Measurements from ENCODE around the gene GPC3. TPM values are rescaled to one million over a fixed set of nuclear protein-coding genes. Genes with fewer than 3 reads are reported as not detected.

GPC3 gene
- total and polyA plus RNA-seq, 2 donors (not counting 3 experiments of a cell fraction or from before 2014, with no cell fraction given) = not detected

DNA sequence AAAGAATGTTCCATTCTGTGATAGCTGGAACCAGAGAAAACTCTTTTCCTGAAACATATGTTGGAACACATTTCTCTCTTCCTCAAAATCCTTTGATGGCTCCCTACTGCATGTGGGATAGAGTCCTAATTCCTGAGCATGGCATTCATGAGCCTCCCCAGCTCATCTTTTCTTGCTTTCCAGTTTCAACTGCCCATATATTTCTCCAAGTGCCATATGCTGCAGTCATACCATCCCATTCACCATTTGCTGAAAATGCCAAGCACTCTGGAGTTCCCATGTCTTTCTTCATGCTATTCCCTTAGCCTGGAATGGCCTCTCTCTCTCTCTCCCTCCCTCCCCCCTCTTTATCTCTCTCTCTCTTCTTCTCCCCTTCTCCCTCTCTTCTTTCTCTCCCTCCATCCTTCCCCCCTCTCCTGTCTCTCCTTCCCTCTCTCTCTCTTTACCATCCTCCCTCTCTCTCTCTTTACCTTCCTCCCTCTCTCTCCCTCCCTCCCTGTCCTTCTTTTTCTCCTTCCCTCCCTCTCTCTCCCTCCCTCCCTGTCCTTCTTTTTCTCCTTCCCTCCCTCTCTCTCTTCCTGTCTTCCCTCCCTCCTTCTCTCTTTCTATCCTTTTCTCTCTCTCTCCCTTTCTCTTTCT is 436.0 kb downstream of the GPC3 start:
- CTCF ChIA-PET = no interaction called here
- FAIRE-seq (no peak), DNase-seq (ENCODE audit: low read depth, low spot score) (no peak)
- Histone ChIP-seq H3K27me3 (ENCODE audit: control insufficient read depth in 2 of 2, insufficient read depth in 2 of 2, low read length in 2 of 2) (no peaks in the 10 kb centered on the region), H3K9ac (replicated peaks; ENCODE audit: extremely low read depth, insufficient read depth, low read length) (no peak overlapping the region), H3K9me3 (replicated peaks; ENCODE audit: control insufficient read depth, insufficient read depth, low read length) (no peaks in the 10 kb centered on the region), H3K4me1 (ENCODE audit: control insufficient read depth, extremely low read depth, insufficient read depth, low read length) (no peaks in the 10 kb centered on the region), H3K36me3 (ENCODE audit: control insufficient read depth in 2 of 2, extremely low read depth in 1 of 2, insufficient read depth in 2 of 2, low read length in 2 of 2) (no peaks in the 10 kb centered on the region), H2AFZ (ENCODE audit: low read depth, low read length) (no peak overlapping the region), H3K4me2 (ENCODE audit: insufficient read depth, low read length) (no peak overlapping the region), H4K20me1 (replicated peaks; ENCODE audit: control insufficient read depth, extremely low read depth, insufficient read depth, low read length) (no peaks in the 10 kb centered on the region), H3K27ac (ENCODE audit: insufficient read depth, low read depth, low read length) (no peak overlapping the region), H3K9me1 (replicated peaks; ENCODE audit: control insufficient read depth, extremely low read depth, insufficient read depth, low read length) (no peaks in the 10 kb centered on the region), H3K79me2 (ENCODE audit: control insufficient read depth, insufficient read depth, low read length) (no peaks in the 10 kb centered on the region), H3K4me3 (replicated peaks in 1 of 3; ENCODE audit: insufficient read depth in 1 of 3, low read depth in 1 of 3, low read length in 3 of 3) (no peak overlapping the region)
- no TSS peak for BruUV-seq (replicated peaks)
- dilution Hi-C loops (cut with MboI; ENCODE audit: extremely low pct_ligation_motif_present, low sequenced_read_pairs) = no loop called here
- TF ChIP-seq POLR2A (IDR thresholded peaks at IDR 0.05; ENCODE audit: low read depth, low read length) (no peak), POLR2AphosphoS5 (IDR thresholded peaks at IDR 0.05; ENCODE audit: insufficient read depth, low read depth, low read length) (no peak), GATA2 (IDR thresholded peaks at IDR 0.05; ENCODE audit: insufficient read depth, insufficient read length, low read depth, low read length) (no peak), JUN (IDR thresholded peaks at IDR 0.05; ENCODE audit: borderline replicate concordance, insufficient read depth, insufficient read length, low read depth) (no peak)
- TF ChIP-seq, protein P1, sequence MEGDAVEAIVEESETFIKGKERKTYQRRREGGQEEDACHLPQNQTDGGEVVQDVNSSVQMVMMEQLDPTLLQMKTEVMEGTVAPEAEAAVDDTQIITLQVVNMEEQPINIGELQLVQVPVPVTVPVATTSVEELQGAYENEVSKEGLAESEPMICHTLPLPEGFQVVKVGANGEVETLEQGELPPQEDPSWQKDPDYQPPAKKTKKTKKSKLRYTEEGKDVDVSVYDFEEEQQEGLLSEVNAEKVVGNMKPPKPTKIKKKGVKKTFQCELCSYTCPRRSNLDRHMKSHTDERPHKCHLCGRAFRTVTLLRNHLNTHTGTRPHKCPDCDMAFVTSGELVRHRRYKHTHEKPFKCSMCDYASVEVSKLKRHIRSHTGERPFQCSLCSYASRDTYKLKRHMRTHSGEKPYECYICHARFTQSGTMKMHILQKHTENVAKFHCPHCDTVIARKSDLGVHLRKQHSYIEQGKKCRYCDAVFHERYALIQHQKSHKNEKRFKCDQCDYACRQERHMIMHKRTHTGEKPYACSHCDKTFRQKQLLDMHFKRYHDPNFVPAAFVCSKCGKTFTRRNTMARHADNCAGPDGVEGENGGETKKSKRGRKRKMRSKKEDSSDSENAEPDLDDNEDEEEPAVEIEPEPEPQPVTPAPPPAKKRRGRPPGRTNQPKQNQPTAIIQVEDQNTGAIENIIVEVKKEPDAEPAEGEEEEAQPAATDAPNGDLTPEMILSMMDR (IDR thresholded peaks at IDR 0.05; ENCODE audit: extremely low read depth in 1 of 2, insufficient read depth in 1 of 2, low read depth in 1 of 2, low read length in 2 of 2) = no peak
- POLR2A ChIA-PET = no interaction called here
- intact Hi-C loops (cut with micrococcal nuclease) = no loop called here

DNA sequence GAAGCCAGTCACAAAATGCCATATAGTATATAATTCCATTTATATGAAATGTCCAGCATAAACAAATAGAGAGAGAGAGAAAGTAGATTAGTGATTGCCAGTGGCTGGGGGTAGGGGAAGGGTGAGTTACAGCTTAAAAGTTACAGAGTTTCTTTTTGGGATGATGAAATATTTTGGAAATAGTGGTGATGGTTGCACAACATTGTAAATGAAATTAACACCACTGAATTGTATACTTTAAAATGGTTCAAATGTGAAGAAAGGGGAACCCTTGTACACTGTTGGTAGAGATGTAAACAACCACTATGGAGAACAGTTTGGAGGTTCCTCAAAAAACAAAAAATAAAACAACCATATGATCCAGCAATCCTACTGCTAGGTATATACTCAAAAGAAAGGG is 439.0 kb downstream of the GPC3 start:
- ChIA-PET POLR2A (no interaction called here), CTCF (no interaction called here)
- TF ChIP-seq POLR2AphosphoS5 (IDR thresholded peaks at IDR 0.05; ENCODE audit: insufficient read depth, low read depth, low read length) (no peak), GATA2 (IDR thresholded peaks at IDR 0.05; ENCODE audit: insufficient read depth, insufficient read length, low read depth, low read length) (no peak), JUN (IDR thresholded peaks at IDR 0.05; ENCODE audit: borderline replicate concordance, insufficient read depth, insufficient read length, low read depth) (no peak), FOS (IDR thresholded peaks at IDR 0.05; ENCODE audit: borderline replicate concordance, insufficient read depth, low read length) (no peak), EZH2 (IDR thresholded peaks at IDR 0.05; ENCODE audit: borderline replicate concordance, low read depth, low read length, severe bottlenecking) (no peak), MAX (IDR thresholded peaks at IDR 0.05; ENCODE audit: insufficient read depth, insufficient read length) (no peak), POLR2A (IDR thresholded peaks at IDR 0.05; ENCODE audit: low read depth, low read length) (no peak), MYC (IDR thresholded peaks at IDR 0.05; ENCODE audit: low read depth, low read length) (no peak)
- TF ChIP-seq, protein P1 (IDR thresholded peaks at IDR 0.05; ENCODE audit: extremely low read depth in 1 of 2, insufficient read depth in 1 of 2, low read depth in 1 of 2, low read length in 2 of 2) = no peak
- Histone ChIP-seq H3K4me3 (replicated peaks in 1 of 3; ENCODE audit: insufficient read depth in 1 of 3, low read depth in 1 of 3, low read length in 3 of 3) (no peak overlapping the region), H3K9me1 (replicated peaks; ENCODE audit: control insufficient read depth, extremely low read depth, insufficient read depth, low read length) (no peaks in the 10 kb centered on the region), H2AFZ (ENCODE audit: low read depth, low read length) (no peak overlapping the region), H3K79me2 (ENCODE audit: control insufficient read depth, insufficient read depth, low read length) (no peaks in the 10 kb centered on the region), H4K20me1 (replicated peaks; ENCODE audit: control insufficient read depth, extremely low read depth, insufficient read depth, low read length) (no peaks in the 10 kb centered on the region), H3K4me2 (ENCODE audit: insufficient read depth, low read length) (no peak overlapping the region), H3K27me3 (ENCODE audit: control insufficient read depth in 2 of 2, insufficient read depth in 2 of 2, low read length in 2 of 2) (no peaks in the 10 kb centered on the region), H3K36me3 (ENCODE audit: control insufficient read depth in 2 of 2, extremely low read depth in 1 of 2, insufficient read depth in 2 of 2, low read length in 2 of 2) (no peaks in the 10 kb centered on the region), H3K4me1 (ENCODE audit: control insufficient read depth, extremely low read depth, insufficient read depth, low read length) (no peaks in the 10 kb centered on the region), H3K9me3 (replicated peaks; ENCODE audit: control insufficient read depth, insufficient read depth, low read length) (no peaks in the 10 kb centered on the region), H3K27ac (ENCODE audit: insufficient read depth, low read depth, low read length) (no peak overlapping the region), H3K9ac (replicated peaks; ENCODE audit: extremely low read depth, insufficient read depth, low read length) (no peak overlapping the region)
- no peak for FAIRE-seq
- BruUV-seq (replicated peaks) = no TSS peak
- intact Hi-C loops (cut with micrococcal nuclease) (no loop called here), dilution Hi-C loops (cut with MboI; ENCODE audit: extremely low pct_ligation_motif_present, low sequenced_read_pairs) (no loop called here)
- no peak for DNase-seq (ENCODE audit: low read depth, low spot score)
